Glutamatergic neuron (in vitro differentiated cells): ENCODE measurements around the gene IMPA2. TPM values are rescaled to one million over a fixed set of nuclear protein-coding genes. Genes with fewer than 3 reads are reported as not detected.
A peak's percentile ranks its signal among the peaks of the same experiment; 100 is the strongest.
"Not testable (repeated sequence)": the region's sequence is repeated elsewhere in the genome, so short reads cannot be mapped to it uniquely, and the experiment has no call there.

Source experiments
- DNase-seq: peaks from one replicate; pipeline ENCODE4 v3.0.0; 2022
- H3K27ac Mint-ChIP-seq: one replicate; pipeline ENCODE4 v1.8.0; 2020; ENCODE audit warnings: mild to moderate bottlenecking, mixed read lengths, inconsistent platforms; ENCODE audit not compliant: unreplicated experiment
- H3K27me3 Mint-ChIP-seq: one replicate; pipeline ENCODE4 v1.8.0; 2020; ENCODE audit warnings: mild to moderate bottlenecking, moderate library complexity, mixed read lengths, inconsistent platforms; ENCODE audit not compliant: unreplicated experiment
- H3K36me3 Mint-ChIP-seq: one replicate; pipeline ENCODE4 v1.8.0; 2020; ENCODE audit warnings: mild to moderate bottlenecking, mixed read lengths, inconsistent platforms; ENCODE audit not compliant: unreplicated experiment
- H3K4me1 Mint-ChIP-seq: one replicate; pipeline ENCODE4 v1.8.0; 2020; ENCODE audit warnings: mild to moderate bottlenecking, low read depth, mixed read lengths, inconsistent platforms; ENCODE audit not compliant: unreplicated experiment
- H3K4me3 Mint-ChIP-seq: one replicate; pipeline ENCODE4 v1.8.0; 2020; ENCODE audit warnings: mild to moderate bottlenecking, mixed read lengths, inconsistent platforms; ENCODE audit not compliant: unreplicated experiment
- H3K9me3 Mint-ChIP-seq: one replicate; pipeline ENCODE4 v1.8.0; 2020; ENCODE audit warnings: mild to moderate bottlenecking, moderate library complexity, mixed read lengths, inconsistent platforms; ENCODE audit not compliant: unreplicated experiment
- CTCF ChIP-seq: fragments of 200-600 bp; sonication (generic); IDR thresholded peaks from one replicate; pipeline ENCODE4 v1.5.0; 2021; ENCODE audit not compliant: partially characterized antibody, unreplicated experiment
- total RNA-seq: library from RNA; stranded (reverse); fragmentation: NEBNext Ultra II Directional; extraction: Animal tissue kit (Norgen Biotek cat#: 25700); gene quantifications from one replicate; pipeline ENCODE4 v1.2.1, GENCODE V29; 2021; ENCODE audit not compliant: unreplicated experiment

The IMPA2 gene
- total RNA-seq, 1 donor from 2014 or later: 103 TPM

- Mint-ChIP-seq H3K27me3 (peaks cover 4% of the 10 kb centered on the region), H3K4me3 (peak overlapping the region; percentile 52), H3K4me1 (peaks cover 22% of the 10 kb centered on the region), H3K36me3 (no peaks in the 10 kb centered on the region), H3K9me3 (peaks cover 3% of the 10 kb centered on the region), H3K27ac (no peak overlapping the region)
- peak; percentile 68 for DNase-seq
- TF ChIP-seq CTCF: no peak
These were observed 95.3 kb downstream of the IMPA2 start for GRCh38 chr18:12076424-12077140.

GRCh38 chr18:12077994-12078393 lies 96.7 kb downstream of the IMPA2 start:
- not testable (repeated sequence) for H3K27ac Mint-ChIP-seq, H3K36me3 Mint-ChIP-seq, H3K9me3 Mint-ChIP-seq, H3K4me3 Mint-ChIP-seq, DNase-seq, H3K27me3 Mint-ChIP-seq
- H3K4me1 Mint-ChIP-seq: peaks cover 22% of the 10 kb centered on the region

- H3K27me3 Mint-ChIP-seq: peaks cover 6% of the 10 kb centered on the region
- H3K4me3 Mint-ChIP-seq: peak overlapping the region; percentile 74
- peaks cover 3% of the 10 kb centered on the region for H3K9me3 Mint-ChIP-seq
- no peaks in the 10 kb centered on the region for H3K36me3 Mint-ChIP-seq
- DNase-seq: peak; percentile 63
- H3K27ac Mint-ChIP-seq: peak overlapping the region; percentile 86
- no peak for TF ChIP-seq CTCF
- peaks cover 22% of the 10 kb centered on the region for H3K4me1 Mint-ChIP-seq
These were observed 98.4 kb downstream of the IMPA2 start for GRCh38 chr18:12079491-12080237.

Other genes starting within 250 kb of the IMPA2 start
- gene CHMP1B, start 130.1 kb upstream of the IMPA2 start, total RNA-seq: 56.1 TPM
- gene MPPE1, start 73.2 kb upstream of the IMPA2 start, total RNA-seq: 31.8 TPM
- 0.17 TPM for gene ANKRD62, start 112.3 kb downstream of the IMPA2 start, total RNA-seq